A549 (cell line): ENCODE results near the gene DEAF1. TPM values are rescaled to one million over a fixed set of nuclear protein-coding genes. Genes with fewer than 3 reads are reported as not detected.

Experiments used
- ATAC-seq, 2 experiments: fragments of 200-7000 bp in 1 of 2; fragments of >200 bp in 1 of 2; cut with Nextera tagmentation in 1 of 2; cut with Tn5 transposase in 1 of 2; 3 replicates each; pipeline versions ENCODE4 v1.8.0 to v1.9.1; 2018 to 2020; ENCODE audit warnings: mild to moderate bottlenecking in 1 of 2, moderate library complexity in 1 of 2
- CTCF ChIA-PET: fragments of 300-600 bp; sonication (Branson Sonifier 250); formaldehyde crosslinking; extraction: SDS; loops from one replicate; lab custom pipeline; 2021; ENCODE audit warnings: antibody characterized with exemption, inconsistent platforms; lab: Yijun Ruan, JAX
- POLR2A ChIA-PET: fragments of 350-600 bp; formaldehyde crosslinking; extraction: SDS; loops from one replicate; lab custom pipeline; 2021; ENCODE audit warnings: antibody characterized with exemption, inconsistent platforms; lab: Yijun Ruan, JAX
- DNase-seq, 2 experiments: peaks; one replicate each; pipeline versions ENCODE4 v3.0.0 to v3.0.0-alpha.2; 2011 to 2016; ENCODE audit warnings: low read depth in 1 of 2, low spot score in 1 of 2
- FAIRE-seq: peaks from 2 replicates; lab custom pipeline; 2011; peaks lifted over from hg19 to GRCh38; lab: Jason Lieb, UNC
- H3K27ac ChIP-seq, 2 experiments: fragments of >200 bp; sonication (Bioruptor Twin); formaldehyde crosslinking; 3 replicates each; pipeline ENCODE4 v1.5.1; 2016 to 2017
- H3K4me1 ChIP-seq: fragments of >200 bp; sonication (Bioruptor Twin); formaldehyde crosslinking; 3 replicates; pipeline ENCODE4 v1.6.1; 2016
- H3K4me2 ChIP-seq: fragments of >200 bp; sonication (Bioruptor Twin); formaldehyde crosslinking; 3 replicates; pipeline ENCODE4 v1.6.1; 2016
- H3K4me3 ChIP-seq: fragments of >200 bp; sonication (Bioruptor Twin); formaldehyde crosslinking; 3 replicates; pipeline ENCODE4 v1.5.1; 2016
- H3K9me3 ChIP-seq: fragments of >200 bp; sonication (Bioruptor Twin); formaldehyde crosslinking; 3 replicates; pipeline ENCODE4 v1.6.1; 2016
- BHLHE40 ChIP-seq: IDR thresholded peaks from 2 replicates; pipeline ENCODE4 v1.6.1; 2012; ENCODE audit warnings: low read depth, low read length, inconsistent platforms
- CBX8 ChIP-seq: fragments of 200-600 bp; sonication (generic); IDR thresholded peaks from 2 replicates; pipeline ENCODE4 v1.6.1; 2016
- EHF ChIP-seq: fragments of 250-450 bp; sonication (Bioruptor Pico); IDR thresholded peaks from 2 replicates; pipeline ENCODE4 v1.5.0; 2020; ENCODE audit warnings: mild to moderate bottlenecking
- EHMT2 ChIP-seq: fragments of 200-600 bp; sonication (generic); IDR thresholded peaks from 2 replicates; pipeline ENCODE4 v1.6.1; 2016; ENCODE audit warnings: antibody characterized with exemption, low read depth, mild to moderate bottlenecking, moderate library complexity
- FOXS1 ChIP-seq: fragments of 250-450 bp; sonication (Bioruptor Pico); IDR thresholded peaks from 2 replicates; pipeline ENCODE4 v1.5.0; 2020; ENCODE audit warnings: mild to moderate bottlenecking, moderate library complexity
- GATA3 ChIP-seq: IDR thresholded peaks from 2 replicates; pipeline ENCODE4 v1.6.1; 2012; ENCODE audit warnings: borderline replicate concordance
- HEYL ChIP-seq: fragments of 250-450 bp; sonication (Bioruptor Pico); IDR thresholded peaks from 2 replicates; pipeline ENCODE4 v1.8.0; 2021; ENCODE audit warnings: mild to moderate bottlenecking, moderate library complexity
- HOXA7 ChIP-seq: fragments of 250-450 bp; sonication (Bioruptor Pico); IDR thresholded peaks from 2 replicates; pipeline ENCODE4 v1.5.0; 2020; ENCODE audit warnings: mild to moderate bottlenecking, moderate library complexity
- HOXB13 ChIP-seq: fragments of 250-450 bp; sonication (Bioruptor Pico); IDR thresholded peaks from 2 replicates; pipeline ENCODE4 v1.5.0; 2020; ENCODE audit warnings: low read depth, mild to moderate bottlenecking, moderate library complexity
- HOXB5 ChIP-seq: fragments of 250-450 bp; sonication (Bioruptor Pico); IDR thresholded peaks from 2 replicates; pipeline ENCODE4 v1.5.0; 2020; ENCODE audit warnings: mild to moderate bottlenecking, moderate library complexity
- JUNB ChIP-seq: fragments of >200 bp; sonication (Bioruptor Twin); formaldehyde crosslinking; IDR thresholded peaks from 2 replicates; pipeline ENCODE4 v1.6.1; 2016
- KDM1A ChIP-seq: fragments of 200-600 bp; sonication (generic); IDR thresholded peaks from 2 replicates; pipeline ENCODE4 v1.6.1; 2016; ENCODE audit warnings: low read depth, mild to moderate bottlenecking
- MAFK ChIP-seq: fragments of 450-650 bp; IDR thresholded peaks from 2 replicates; pipeline ENCODE4 v1.6.1; 2014; ENCODE audit not compliant: partially characterized antibody
- MYC ChIP-seq: IDR thresholded peaks from 2 replicates; pipeline ENCODE4 v1.6.1; 2012; ENCODE audit warnings: mild to moderate bottlenecking, inconsistent platforms, low read length, improper control_type of control experiment, borderline replicate concordance
- NFE2L2 ChIP-seq: fragments of 150-350 bp; conservative IDR thresholded peaks from 2 replicates; pipeline ENCODE4 v1.6.1; 2014; ENCODE audit warnings: low read length
- NR3C1 ChIP-seq: fragments of >200 bp; sonication (Bioruptor Twin); formaldehyde crosslinking; IDR thresholded peaks from 3 replicates; pipeline ENCODE4 v1.6.1; 2017
- POLR2A ChIP-seq: IDR thresholded peaks from 2 replicates; pipeline ENCODE4 v1.6.1; 2012; ENCODE audit warnings: mild to moderate bottlenecking, low read length
- POLR2AphosphoS2 ChIP-seq: conservative IDR thresholded peaks from 2 replicates; pipeline ENCODE4 v1.6.1; 2012; ENCODE audit warnings: low read length, improper control_type of control experiment, inconsistent platforms
- RARB ChIP-seq: fragments of 250-450 bp; sonication (Bioruptor Pico); IDR thresholded peaks from 2 replicates; pipeline ENCODE4 v1.8.0; 2021; ENCODE audit warnings: mild to moderate bottlenecking, moderate library complexity
- RFX5 ChIP-seq: fragments of 450-650 bp; IDR thresholded peaks from 2 replicates; pipeline ENCODE4 v1.7.1; 2014; ENCODE audit warnings: antibody characterized with exemption, mild to moderate bottlenecking, moderate library complexity
- SMC3 ChIP-seq: fragments of >200 bp; sonication (Bioruptor Twin); formaldehyde crosslinking; IDR thresholded peaks from 3 replicates; pipeline ENCODE4 v1.6.1; 2018; ENCODE audit warnings: inconsistent platforms
- TFCP2L1 ChIP-seq: fragments of 250-450 bp; sonication (Bioruptor Pico); IDR thresholded peaks from 2 replicates; pipeline ENCODE4 v1.5.0; 2021; ENCODE audit warnings: mild to moderate bottlenecking
- TP53 ChIP-seq: fragments of 250-450 bp; sonication (Bioruptor Pico); IDR thresholded peaks from 2 replicates; pipeline ENCODE4 v1.5.0; 2021; ENCODE audit warnings: mild to moderate bottlenecking, moderate library complexity
- ZSCAN20 ChIP-seq: fragments of 250-450 bp; sonication (Bioruptor Pico); IDR thresholded peaks from 2 replicates; pipeline ENCODE4 v1.8.0; 2022; ENCODE audit warnings: mild to moderate bottlenecking, moderate library complexity
- WGBS: methylation state at CpG from one replicate; pipeline ENCODE4 v1.1.6; 2017; ENCODE audit errors: missing lambda C conversion rate; 5-methylcytosine and 5-hydroxymethylcytosine counted together
- polyA plus RNA-seq, 4 experiments: library from polyadenylated mRNA; depleted of rRNA in 3 of 4; stranded (reverse); fragments of >200 nt; fragmentation: RNase III in 1 of 4; extraction: RNeasy Plus Mini Kit Qiagen cat#74134 plus additional on column Dnase treatment in 1 of 4; gene quantifications; 2 replicates in 3 of 4; 3 replicates in 1 of 4; pipeline ENCODE4 v1.2.3, GENCODE V29; 2011 to 2017
- TF ChIP-seq, protein P1 (sequence below): fragments of >200 bp; sonication (Bioruptor Twin); formaldehyde crosslinking; IDR thresholded peaks from 3 replicates; pipeline ENCODE4 v1.5.1; 2016
- TF ChIP-seq, protein P2 (sequence below): fragments of 250-450 bp; sonication (Bioruptor Pico); IDR thresholded peaks from 2 replicates; pipeline ENCODE4 v1.5.0; 2021; ENCODE audit warnings: mild to moderate bottlenecking, moderate library complexity, borderline replicate concordance
- TF ChIP-seq, protein P3 (sequence below): fragments of 150-350 bp; IDR thresholded peaks from 2 replicates; pipeline ENCODE4 v1.6.1; 2014; ENCODE audit warnings: low read depth, mild to moderate bottlenecking, low read length

The DEAF1 gene
- polyA plus RNA-seq, 2 of the 4 experiments (the other 2 are of a cell fraction), result 16.0 to 24.0 TPM

DNA sequence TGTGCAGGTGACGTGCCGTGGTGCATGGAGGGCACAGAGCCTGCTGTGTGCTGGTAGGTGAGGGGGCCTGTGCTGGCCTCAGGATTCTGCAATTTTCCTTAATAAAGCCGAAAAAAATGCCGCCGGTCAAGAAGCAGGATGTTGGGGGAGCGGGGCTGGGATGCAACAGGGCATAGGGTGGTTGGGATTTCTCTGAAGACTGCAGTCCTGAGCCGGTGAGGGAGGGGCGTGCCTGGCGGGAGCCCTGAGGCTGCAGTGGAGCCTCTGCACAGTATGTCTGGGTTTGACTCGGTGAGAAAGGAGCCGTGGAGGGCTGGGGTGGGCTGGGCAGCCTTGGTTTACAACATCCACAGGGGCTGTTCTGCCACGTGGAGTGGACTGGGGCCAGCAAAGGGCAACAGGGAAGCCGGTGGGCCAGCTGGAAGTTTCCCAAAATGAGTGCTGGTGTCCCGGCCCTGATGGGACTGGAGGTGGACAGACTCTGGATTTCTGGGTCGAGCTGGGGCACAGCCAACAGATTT is 71.6 kb downstream of the DEAF1 start:
- H3K27ac ChIP-seq, result peak overlapping the region in 1 of 2 experiments; percentile 70; a peak in 3 of 6 replicates
- no peak for TF ChIP-seq JUNB
- no peak for TF ChIP-seq HOXB5 (CRISPR knock-in tag)
- TF ChIP-seq TP53, result no peak
- TF ChIP-seq TFCP2L1 (CRISPR knock-in tag), result no peak
- ChIA-PET CTCF (interaction anchor here (0.8 to 1.2 kb wide), 2 partner anchors 39 to 100 kb away, joined by 3 to 4 read pairs; no protein-coding TSS in a partner anchor), POLR2A (no interaction called here)
- DNase-seq (no peak), FAIRE-seq (no peak), ATAC-seq (peak in 1 of 2 experiments; percentile 3; a peak in 1 of 6 replicates)
- no peaks in the 10 kb centered on the region for H3K9me3 ChIP-seq
- WGBS, result 85% methylated on average over 15 of the region's 15 CpGs
- H3K4me2 ChIP-seq, result peak overlapping the region; percentile 34; the same call in 1 of the 3 replicates
- peaks cover 25% of the 10 kb centered on the region for H3K4me1 ChIP-seq
- no peak overlapping the region for H3K4me3 ChIP-seq

DNA sequence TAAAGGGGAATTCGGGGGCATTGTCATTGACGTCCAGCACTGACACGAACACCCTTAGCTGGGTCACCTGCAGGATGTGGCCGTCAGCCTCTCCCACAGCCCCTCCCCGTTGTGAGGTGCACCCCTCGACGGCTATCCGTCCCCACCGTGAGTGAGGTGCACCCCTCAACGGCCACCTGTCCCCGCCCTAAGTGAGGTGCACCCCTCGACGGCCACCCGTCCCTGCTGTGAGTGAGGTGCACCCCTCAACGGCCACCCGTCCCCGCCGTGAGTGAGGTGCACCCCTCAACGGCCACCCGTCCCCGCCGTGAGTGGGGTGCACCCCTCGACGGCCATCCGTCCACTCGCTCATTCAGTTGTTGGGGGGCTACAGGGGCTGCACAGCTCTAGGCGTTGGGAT is 73.2 kb downstream of the DEAF1 start:
- peaks cover 21% of the 10 kb centered on the region for H3K4me1 ChIP-seq
- H3K4me3 ChIP-seq, result no peak overlapping the region
- H3K27ac ChIP-seq, result no peak overlapping the region
- WGBS, result 87% methylated on average over 23 of the region's 27 CpGs
- ChIA-PET CTCF (no interaction called here), POLR2A (no interaction called here)
- no peak overlapping the region for H3K4me2 ChIP-seq
- no peaks in the 10 kb centered on the region for H3K9me3 ChIP-seq
- no peak for FAIRE-seq
- no peak for DNase-seq
- TF ChIP-seq, protein P1, sequence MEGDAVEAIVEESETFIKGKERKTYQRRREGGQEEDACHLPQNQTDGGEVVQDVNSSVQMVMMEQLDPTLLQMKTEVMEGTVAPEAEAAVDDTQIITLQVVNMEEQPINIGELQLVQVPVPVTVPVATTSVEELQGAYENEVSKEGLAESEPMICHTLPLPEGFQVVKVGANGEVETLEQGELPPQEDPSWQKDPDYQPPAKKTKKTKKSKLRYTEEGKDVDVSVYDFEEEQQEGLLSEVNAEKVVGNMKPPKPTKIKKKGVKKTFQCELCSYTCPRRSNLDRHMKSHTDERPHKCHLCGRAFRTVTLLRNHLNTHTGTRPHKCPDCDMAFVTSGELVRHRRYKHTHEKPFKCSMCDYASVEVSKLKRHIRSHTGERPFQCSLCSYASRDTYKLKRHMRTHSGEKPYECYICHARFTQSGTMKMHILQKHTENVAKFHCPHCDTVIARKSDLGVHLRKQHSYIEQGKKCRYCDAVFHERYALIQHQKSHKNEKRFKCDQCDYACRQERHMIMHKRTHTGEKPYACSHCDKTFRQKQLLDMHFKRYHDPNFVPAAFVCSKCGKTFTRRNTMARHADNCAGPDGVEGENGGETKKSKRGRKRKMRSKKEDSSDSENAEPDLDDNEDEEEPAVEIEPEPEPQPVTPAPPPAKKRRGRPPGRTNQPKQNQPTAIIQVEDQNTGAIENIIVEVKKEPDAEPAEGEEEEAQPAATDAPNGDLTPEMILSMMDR, result no peak
- TF ChIP-seq MAFK (no peak), HEYL (CRISPR knock-in tag) (no peak), RARB (CRISPR knock-in tag) (no peak), KDM1A (no peak), FOXS1 (no peak), BHLHE40 (no peak)
- ATAC-seq, result no peak

DNA sequence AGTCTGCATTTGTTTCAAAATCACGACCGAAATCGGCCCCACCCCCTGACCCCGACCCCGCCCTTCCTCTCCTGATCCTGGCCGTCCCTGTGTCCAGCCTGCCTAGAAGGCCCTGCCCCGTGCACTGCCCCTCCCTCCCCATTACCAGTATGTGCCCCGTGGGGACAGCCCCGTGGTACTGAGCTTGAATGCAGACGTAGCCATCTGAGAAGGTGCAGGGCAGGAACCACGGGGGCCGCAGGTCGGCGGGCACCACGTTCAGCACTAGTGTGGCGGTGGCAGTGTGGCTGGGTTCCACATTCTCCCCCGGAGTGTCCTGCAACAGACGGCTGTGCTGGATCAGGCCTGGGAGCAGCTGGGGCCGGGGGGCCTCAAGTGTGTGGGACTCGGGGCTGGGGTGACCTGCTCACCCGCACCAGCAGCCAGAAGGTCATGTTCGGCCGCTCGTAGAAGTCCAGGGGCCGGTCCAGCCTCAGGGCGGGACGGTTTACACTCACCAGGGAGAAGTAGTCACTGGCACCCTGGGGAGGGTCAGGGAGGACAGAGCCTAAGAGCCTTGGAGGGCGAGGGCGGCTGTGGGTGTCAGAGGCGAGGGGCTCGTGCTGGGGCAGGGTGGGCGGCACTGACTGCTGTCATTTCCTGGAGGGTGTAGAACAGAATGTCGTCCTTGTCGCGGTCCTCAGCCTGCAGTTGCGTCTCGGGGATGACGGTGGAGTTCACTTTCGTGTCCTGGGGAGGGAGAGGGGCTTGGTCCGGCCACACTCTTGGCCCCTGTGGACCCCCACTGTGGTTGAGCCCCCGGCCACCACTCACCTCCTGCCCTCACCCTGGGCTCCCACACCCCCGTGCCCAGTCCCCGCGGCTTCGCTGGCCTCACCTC is 73.8 kb downstream of the DEAF1 start:
- H3K4me3 ChIP-seq, result no peak overlapping the region
- H3K4me1 ChIP-seq, result peaks cover 24% of the 10 kb centered on the region
- FAIRE-seq (no peak), DNase-seq (no peak), ATAC-seq (no peak)
- no peak for TF ChIP-seq JUNB
- TF ChIP-seq RFX5, result no peak
- no peak for TF ChIP-seq RARB (CRISPR knock-in tag)
- TF ChIP-seq SMC3, result no peak
- TF ChIP-seq, protein P2, sequence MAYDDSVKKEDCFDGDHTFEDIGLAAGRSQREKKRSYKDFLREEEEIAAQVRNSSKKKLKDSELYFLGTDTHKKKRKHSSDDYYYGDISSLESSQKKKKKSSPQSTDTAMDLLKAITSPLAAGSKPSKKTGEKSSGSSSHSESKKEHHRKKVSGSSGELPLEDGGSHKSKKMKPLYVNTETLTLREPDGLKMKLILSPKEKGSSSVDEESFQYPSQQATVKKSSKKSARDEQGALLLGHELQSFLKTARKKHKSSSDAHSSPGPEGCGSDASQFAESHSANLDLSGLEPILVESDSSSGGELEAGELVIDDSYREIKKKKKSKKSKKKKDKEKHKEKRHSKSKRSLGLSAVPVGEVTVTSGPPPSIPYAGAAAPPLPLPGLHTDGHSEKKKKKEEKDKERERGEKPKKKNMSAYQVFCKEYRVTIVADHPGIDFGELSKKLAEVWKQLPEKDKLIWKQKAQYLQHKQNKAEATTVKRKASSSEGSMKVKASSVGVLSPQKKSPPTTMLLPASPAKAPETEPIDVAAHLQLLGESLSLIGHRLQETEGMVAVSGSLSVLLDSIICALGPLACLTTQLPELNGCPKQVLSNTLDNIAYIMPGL (CRISPR knock-in tag), result no peak
- TF ChIP-seq GATA3, result no peak
- WGBS, result 77% methylated on average over 26 of the region's 45 CpGs
- ChIA-PET CTCF (no interaction called here), POLR2A (no interaction called here)
- no peak overlapping the region for H3K27ac ChIP-seq
- H3K9me3 ChIP-seq, result no peaks in the 10 kb centered on the region
- H3K4me2 ChIP-seq, result no peak overlapping the region

DNA sequence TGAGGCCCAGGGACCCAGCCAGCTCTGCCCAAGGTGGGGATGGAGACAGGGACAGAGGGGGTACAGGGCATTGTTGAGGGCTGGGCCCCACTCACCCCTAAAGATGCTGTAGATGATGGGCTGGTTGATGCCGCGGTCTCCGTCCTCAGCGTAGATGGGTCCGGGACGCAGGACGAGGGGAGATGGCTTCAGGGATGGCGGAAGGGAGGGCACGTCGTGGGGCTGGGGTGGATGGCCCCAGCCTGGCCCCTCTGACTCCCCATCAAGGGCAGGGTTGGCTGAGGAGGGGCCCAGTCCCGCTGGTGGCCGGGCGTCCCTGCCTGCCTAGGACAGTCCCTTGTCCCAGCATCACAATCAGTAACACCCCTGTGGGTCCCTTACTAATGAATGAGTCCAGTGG is 74.8 kb downstream of the DEAF1 start:
- Histone ChIP-seq H3K4me3 (no peak overlapping the region), H3K4me1 (peaks cover 27% of the 10 kb centered on the region), H3K9me3 (no peaks in the 10 kb centered on the region), H3K4me2 (no peak overlapping the region), H3K27ac (no peak overlapping the region)
- ATAC-seq (no peak), DNase-seq (no peak), FAIRE-seq (no peak)
- ChIA-PET POLR2A (no interaction called here), CTCF (interaction anchor here (1.2 kb wide), 1 partner anchor 10 kb away, joined by 3 read pairs; no protein-coding TSS in a partner anchor)
- 96% methylated on average over 13 of the region's 13 CpGs for WGBS
- TF ChIP-seq EHMT2, result no peak
- TF ChIP-seq HOXA7, result no peak
- TF ChIP-seq CBX8, result no peak
- TF ChIP-seq NFE2L2, result no peak
- no peak for TF ChIP-seq FOXS1
- TF ChIP-seq MYC, result no peak
- no peak for TF ChIP-seq POLR2AphosphoS2
- TF ChIP-seq, protein P3, sequence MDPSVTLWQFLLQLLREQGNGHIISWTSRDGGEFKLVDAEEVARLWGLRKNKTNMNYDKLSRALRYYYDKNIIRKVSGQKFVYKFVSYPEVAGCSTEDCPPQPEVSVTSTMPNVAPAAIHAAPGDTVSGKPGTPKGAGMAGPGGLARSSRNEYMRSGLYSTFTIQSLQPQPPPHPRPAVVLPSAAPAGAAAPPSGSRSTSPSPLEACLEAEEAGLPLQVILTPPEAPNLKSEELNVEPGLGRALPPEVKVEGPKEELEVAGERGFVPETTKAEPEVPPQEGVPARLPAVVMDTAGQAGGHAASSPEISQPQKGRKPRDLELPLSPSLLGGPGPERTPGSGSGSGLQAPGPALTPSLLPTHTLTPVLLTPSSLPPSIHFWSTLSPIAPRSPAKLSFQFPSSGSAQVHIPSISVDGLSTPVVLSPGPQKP, result no peak
- TF ChIP-seq HOXB13 (CRISPR knock-in tag), result no peak
- no peak for TF ChIP-seq ZSCAN20 (CRISPR knock-in tag)
- no peak for TF ChIP-seq POLR2A
- TF ChIP-seq GATA3, result no peak
- no peak for TF ChIP-seq NR3C1
- TF ChIP-seq TP53, result no peak
- TF ChIP-seq EHF (CRISPR knock-in tag), result no peak
